Astrocyte of the spinal cord (primary cell): ENCODE data around the gene B9D2.

Experiments used
- DNase-seq: peaks from one replicate; pipeline ENCODE4 v3.0.0; 2011; ENCODE audit warnings: low read depth, low spot score
- H3K4me3 ChIP-seq: 2 replicates; pipeline ENCODE4 v1.5.1; 2011; ENCODE audit warnings: low read depth, mild to moderate bottlenecking, low read length, moderate library complexity
- CTCF ChIP-seq: IDR thresholded peaks from 2 replicates; pipeline ENCODE4 v1.5.1; 2012; ENCODE audit warnings: low read depth, mild to moderate bottlenecking, low read length, inconsistent platforms
- in situ Hi-C: cut with HindIII; loops from 2 replicates; pipeline ENCODE4 v1.10.0; 2017; ENCODE audit warnings: low sequenced_read_pairs

B9D2 gene

GRCh38 chr19:41335467-41335866 is 28.5 kb downstream of the B9D2 start:
- in situ Hi-C loops: no loop called here
- H3K4me3 ChIP-seq: no peak overlapping the region
- DNase-seq: no peak
- no peak for TF ChIP-seq CTCF

GRCh38 chr19:41334793-41335192 is 29.2 kb downstream of the B9D2 start:
- DNase-seq: no peak
- in situ Hi-C loops: no loop called here
- TF ChIP-seq CTCF: no peak
- no peak overlapping the region for H3K4me3 ChIP-seq

GRCh38 chr19:41332468-41332867 is 31.5 kb downstream of the B9D2 start:
- DNase-seq: no peak
- H3K4me3 ChIP-seq: no peak overlapping the region
- in situ Hi-C loops: no loop called here
- TF ChIP-seq CTCF: no peak

GRCh38 chr19:41332000-41332399 is 31.9 kb downstream of the B9D2 start:
- no peak for DNase-seq
- TF ChIP-seq CTCF: no peak
- in situ Hi-C loops: no loop called here
- no peak overlapping the region for H3K4me3 ChIP-seq

GRCh38 chr19:41330946-41331678 is 32.8 kb downstream of the B9D2 start:
- no peak for TF ChIP-seq CTCF
- DNase-seq: no peak
- in situ Hi-C loops: no loop called here
- no peak overlapping the region for H3K4me3 ChIP-seq

- no peak for DNase-seq
- in situ Hi-C loops: no loop called here
- no peak overlapping the region for H3K4me3 ChIP-seq
- no peak for TF ChIP-seq CTCF
Measured at GRCh38 chr19:41330481-41330880, 33.5 kb downstream of the B9D2 start.
